ENCODE measurements around the gene AKT2.

DNA sequence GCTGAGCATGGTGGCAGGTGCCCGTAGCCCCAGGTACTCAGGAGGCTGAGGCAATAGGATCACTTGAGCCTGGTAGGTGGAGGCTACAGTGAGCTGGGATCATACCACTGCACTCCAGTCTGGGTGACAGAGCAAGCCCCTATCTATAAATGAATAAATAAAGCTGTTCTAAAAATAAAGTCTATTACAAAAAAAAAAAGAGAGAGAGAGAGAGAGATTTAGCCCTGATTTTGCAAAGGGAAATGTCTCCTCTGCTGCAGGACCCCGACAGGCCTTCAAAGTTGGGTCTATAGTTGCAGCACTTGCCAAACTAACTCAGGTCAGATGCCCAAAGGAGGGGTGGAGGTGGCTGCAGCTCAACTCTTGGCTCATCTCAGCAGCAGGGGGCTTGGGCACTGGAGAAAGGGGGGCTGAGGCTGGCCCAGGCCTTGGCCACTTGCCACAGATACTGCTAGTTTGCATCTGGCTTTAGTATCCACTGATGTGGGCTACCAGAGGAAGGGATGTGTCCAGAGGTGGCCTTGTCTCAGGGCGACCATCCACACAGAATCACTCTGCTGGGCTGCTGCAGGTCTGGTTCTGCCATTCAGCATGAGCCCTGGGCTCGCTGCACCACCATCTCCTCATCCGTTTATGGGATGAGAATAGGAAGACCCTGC is 30.8 kb upstream of the AKT2 start:
- TF ChIP-seq BHLHE40 (IDR thresholded peaks at IDR 0.05; ENCODE audit: borderline replicate concordance in 1 of 2, low read depth in 2 of 2, low read length in 1 of 2): no peak
- TF ChIP-seq, protein P1, sequence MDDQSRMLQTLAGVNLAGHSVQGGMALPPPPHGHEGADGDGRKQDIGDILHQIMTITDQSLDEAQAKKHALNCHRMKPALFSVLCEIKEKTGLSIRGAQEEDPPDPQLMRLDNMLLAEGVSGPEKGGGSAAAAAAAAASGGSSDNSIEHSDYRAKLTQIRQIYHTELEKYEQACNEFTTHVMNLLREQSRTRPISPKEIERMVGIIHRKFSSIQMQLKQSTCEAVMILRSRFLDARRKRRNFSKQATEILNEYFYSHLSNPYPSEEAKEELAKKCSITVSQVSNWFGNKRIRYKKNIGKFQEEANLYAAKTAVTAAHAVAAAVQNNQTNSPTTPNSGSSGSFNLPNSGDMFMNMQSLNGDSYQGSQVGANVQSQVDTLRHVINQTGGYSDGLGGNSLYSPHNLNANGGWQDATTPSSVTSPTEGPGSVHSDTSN (IDR thresholded peaks at IDR 0.05; ENCODE audit: insufficient replicate concordance, low read depth, low read length): no peak
- TF ChIP-seq TAF1 (IDR thresholded peaks at IDR 0.05; ENCODE audit: borderline replicate concordance, low read depth, low read length): no peak
- TF ChIP-seq CTCF (IDR thresholded peaks at IDR 0.05 in 2 of 3, conservative IDR thresholded peaks at IDR 0.05 in 1 of 3; ENCODE audit: control insufficient read depth in 2 of 3, extremely low read depth in 1 of 3, insufficient read depth in 1 of 3, low read depth in 3 of 3, low read length in 3 of 3): no peak

Data from GM12878 (cell line).